CD4-positive, alpha-beta T cell (primary cell): ENCODE results near the gene KCNMA1. TPM values are rescaled to one million over a fixed set of nuclear protein-coding genes. Genes with fewer than 3 reads are reported as not detected.

Source experiments
- ATAC-seq: fragments of 200-7000 bp; cut with Tn5 transposase; one replicate; pipeline ENCODE4 v1.10.0; 2022; ENCODE audit warnings: mild to moderate bottlenecking; ENCODE audit not compliant: poor library complexity
- CTCF ChIA-PET: fragments of 350-600 bp; sonication (Branson Sonifier 250); formaldehyde crosslinking; loops from one replicate; lab custom pipeline; 2021; ENCODE audit warnings: antibody characterized with exemption, inconsistent platforms; lab: Charles Lee
- POLR2A ChIA-PET: fragments of 350-600 bp; sonication (Branson Sonifier 250); formaldehyde crosslinking; loops from one replicate; lab custom pipeline; 2021; ENCODE audit warnings: antibody characterized with exemption, inconsistent platforms; lab: Charles Lee
- DNase-seq, 14 experiments: peaks; one replicate each; pipeline ENCODE4 v3.0.0-alpha.2; 2013 to 2020; ENCODE audit warnings: mixed read lengths in 2 of 14
- H3K27ac ChIP-seq, 2 donors: one replicate each; pipeline versions ENCODE4 v1.5.1 to v1.7.0; 2013; ENCODE audit warnings: low read length in 2 of 2, low read depth in 1 of 2, mild to moderate bottlenecking in 1 of 2
- H3K27me3 ChIP-seq, 2 experiments: 1 replicate in 1 of 2; 2 replicates in 1 of 2; pipeline versions ENCODE4 v1.6.1 to v1.7.0; 2013; ENCODE audit warnings: low read length in 2 of 2, control low read depth in 1 of 2, mild to moderate bottlenecking in 1 of 2, moderate library complexity in 1 of 2; ENCODE audit not compliant: insufficient read depth in 2 of 2, control insufficient read depth in 1 of 2
- H3K36me3 ChIP-seq: one replicate; pipeline ENCODE4 v1.6.1; 2013; ENCODE audit warnings: low read length, control low read depth; ENCODE audit not compliant: insufficient read depth
- H3K4me1 ChIP-seq: one replicate; pipeline ENCODE4 v1.6.1; 2013; ENCODE audit warnings: low read length, control low read depth; ENCODE audit not compliant: insufficient read depth
- H3K4me3 ChIP-seq: one replicate; pipeline ENCODE4 v1.5.1; 2013; ENCODE audit warnings: mild to moderate bottlenecking, low read length, moderate library complexity
- H3K9me3 ChIP-seq, 2 experiments: 1 replicate in 1 of 2; 2 replicates in 1 of 2; pipeline versions ENCODE4 v1.6.1 to v1.7.0; 2013; ENCODE audit warnings: low read length in 2 of 2, mild to moderate bottlenecking in 2 of 2, control low read depth in 1 of 2, moderate library complexity in 1 of 2; ENCODE audit not compliant: control insufficient read depth in 1 of 2, insufficient read depth in 1 of 2
- H3K27ac Mint-ChIP-seq: one replicate; pipeline ENCODE4 v1.8.0; 2020; ENCODE audit warnings: mixed read lengths
- H3K27me3 Mint-ChIP-seq: one replicate; pipeline ENCODE4 v1.8.0; 2021; ENCODE audit warnings: mixed read lengths
- H3K36me3 Mint-ChIP-seq: one replicate; pipeline ENCODE4 v1.8.0; 2021; ENCODE audit warnings: low read depth, mixed read lengths
- H3K4me1 Mint-ChIP-seq: one replicate; pipeline ENCODE4 v1.8.0; 2021; ENCODE audit warnings: low read depth, mixed read lengths
- H3K4me3 Mint-ChIP-seq: one replicate; pipeline ENCODE4 v1.8.0; 2020; ENCODE audit warnings: mild to moderate bottlenecking, mixed read lengths
- H3K9me3 Mint-ChIP-seq: one replicate; pipeline ENCODE4 v1.8.0; 2020; ENCODE audit warnings: mixed read lengths
- intact Hi-C, 2 experiments: fragments of 100-400 bp; cut with DNase I in 1 of 2; cut with micrococcal nuclease in 1 of 2; formaldehyde crosslinking; loops; one replicate each; pipeline versions ENCODE4 v1.15.1 to v1.9.0; 2023 to 2025; cut with DNase I, micrococcal nuclease
- total RNA-seq, 174 experiments: library from RNA in 2 of 174; stranded (reverse) in 2 of 174; gene quantifications; one replicate each; pipeline ENCODE4 v1.2.3 and lab custom pipeline; 2021 to 2026
- TF ChIP-seq, protein P1 (sequence below): fragments of 200-600 bp; IDR thresholded peaks from one replicate; pipeline ENCODE4 v1.8.0; 2022; ENCODE audit warnings: antibody characterized with exemption, mild to moderate bottlenecking

Gene KCNMA1
- total RNA-seq, 2 experiments from 2014 or later, result not detected

DNA sequence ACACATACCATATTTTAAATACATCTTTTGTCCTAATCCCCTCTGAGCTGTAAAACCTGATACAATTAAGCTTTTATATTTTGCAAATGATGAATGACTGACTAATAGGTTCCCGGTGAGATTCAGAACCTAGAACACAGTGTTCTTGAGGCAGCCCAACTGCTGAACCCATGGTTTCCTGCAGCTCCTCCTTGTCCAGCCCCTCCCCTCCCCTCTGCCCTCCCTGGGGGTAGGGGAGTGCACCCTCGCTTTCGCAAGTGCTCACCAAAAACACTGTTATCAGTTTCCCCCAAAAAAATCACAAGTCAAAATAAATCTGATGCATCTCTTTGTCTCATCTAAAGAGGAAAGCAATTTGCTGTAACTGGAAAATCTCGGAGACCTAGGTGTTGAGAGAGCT, 602.8 kb downstream of the KCNMA1 start:
- ChIA-PET CTCF (no interaction called here), POLR2A (no interaction called here)
- TF ChIP-seq, protein P1, sequence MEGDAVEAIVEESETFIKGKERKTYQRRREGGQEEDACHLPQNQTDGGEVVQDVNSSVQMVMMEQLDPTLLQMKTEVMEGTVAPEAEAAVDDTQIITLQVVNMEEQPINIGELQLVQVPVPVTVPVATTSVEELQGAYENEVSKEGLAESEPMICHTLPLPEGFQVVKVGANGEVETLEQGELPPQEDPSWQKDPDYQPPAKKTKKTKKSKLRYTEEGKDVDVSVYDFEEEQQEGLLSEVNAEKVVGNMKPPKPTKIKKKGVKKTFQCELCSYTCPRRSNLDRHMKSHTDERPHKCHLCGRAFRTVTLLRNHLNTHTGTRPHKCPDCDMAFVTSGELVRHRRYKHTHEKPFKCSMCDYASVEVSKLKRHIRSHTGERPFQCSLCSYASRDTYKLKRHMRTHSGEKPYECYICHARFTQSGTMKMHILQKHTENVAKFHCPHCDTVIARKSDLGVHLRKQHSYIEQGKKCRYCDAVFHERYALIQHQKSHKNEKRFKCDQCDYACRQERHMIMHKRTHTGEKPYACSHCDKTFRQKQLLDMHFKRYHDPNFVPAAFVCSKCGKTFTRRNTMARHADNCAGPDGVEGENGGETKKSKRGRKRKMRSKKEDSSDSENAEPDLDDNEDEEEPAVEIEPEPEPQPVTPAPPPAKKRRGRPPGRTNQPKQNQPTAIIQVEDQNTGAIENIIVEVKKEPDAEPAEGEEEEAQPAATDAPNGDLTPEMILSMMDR, result no peak
- H3K4me1 Mint-ChIP-seq, result peaks cover 11% of the 10 kb centered on the region
- no peak overlapping the region for H3K27ac Mint-ChIP-seq
- DNase-seq, result no peak
- H3K36me3 Mint-ChIP-seq, result no peaks in the 10 kb centered on the region
- Histone ChIP-seq H3K4me1 (no peaks in the 10 kb centered on the region), H3K4me3 (no peak overlapping the region), H3K27ac (no peak overlapping the region), H3K36me3 (no peaks in the 10 kb centered on the region), H3K9me3 (no peaks in the 10 kb centered on the region), H3K27me3 (no peaks in the 10 kb centered on the region)
- ATAC-seq, result no peak
- H3K9me3 Mint-ChIP-seq, result no peaks in the 10 kb centered on the region
- peaks cover 6% of the 10 kb centered on the region for H3K27me3 Mint-ChIP-seq
- intact Hi-C loops, result no loop called here
- H3K4me3 Mint-ChIP-seq, result no peak overlapping the region

DNA sequence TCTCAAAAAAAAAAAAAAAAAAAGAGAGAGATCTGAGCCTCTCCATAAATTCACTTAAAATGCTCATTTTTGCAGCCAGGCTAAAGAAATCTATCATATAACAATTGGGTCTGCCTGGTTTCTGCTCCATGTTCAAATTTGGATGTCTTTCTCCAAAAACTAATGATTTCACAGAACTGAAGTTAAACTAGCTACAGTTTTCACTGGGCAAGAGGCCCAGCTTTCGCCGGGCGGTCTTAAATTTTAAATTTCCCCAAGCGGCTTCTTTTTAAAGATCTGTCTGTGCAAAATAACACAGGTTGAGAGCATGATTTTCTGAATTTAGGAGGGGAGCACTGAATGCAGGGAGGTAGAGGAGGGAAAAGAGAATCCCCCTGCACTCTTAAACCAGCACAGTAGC, 603.4 kb downstream of the KCNMA1 start:
- TF ChIP-seq, protein P1, result no peak
- Mint-ChIP-seq H3K27me3 (peaks cover 6% of the 10 kb centered on the region), H3K27ac (no peak overlapping the region), H3K4me1 (peaks cover 8% of the 10 kb centered on the region), H3K4me3 (no peak overlapping the region), H3K9me3 (no peaks in the 10 kb centered on the region), H3K36me3 (no peaks in the 10 kb centered on the region)
- no peak for DNase-seq
- ChIA-PET POLR2A (no interaction called here), CTCF (no interaction called here)
- no peaks in the 10 kb centered on the region for H3K9me3 ChIP-seq
- H3K4me3 ChIP-seq, result no peak overlapping the region
- no peaks in the 10 kb centered on the region for H3K36me3 ChIP-seq
- no peaks in the 10 kb centered on the region for H3K4me1 ChIP-seq
- no peak for ATAC-seq
- intact Hi-C loops, result no loop called here
- no peaks in the 10 kb centered on the region for H3K27me3 ChIP-seq
- no peak overlapping the region for H3K27ac ChIP-seq

- no peak for ATAC-seq
- intact Hi-C loops, result no loop called here
- Histone ChIP-seq H3K27me3 (no peaks in the 10 kb centered on the region), H3K4me3 (no peak overlapping the region), H3K27ac (no peak overlapping the region), H3K9me3 (no peaks in the 10 kb centered on the region), H3K36me3 (no peaks in the 10 kb centered on the region), H3K4me1 (no peaks in the 10 kb centered on the region)
- TF ChIP-seq, protein P1, result no peak
- Mint-ChIP-seq H3K36me3 (no peaks in the 10 kb centered on the region), H3K27ac (no peak overlapping the region), H3K27me3 (peaks cover 11% of the 10 kb centered on the region), H3K4me3 (no peak overlapping the region), H3K9me3 (no peaks in the 10 kb centered on the region), H3K4me1 (no peaks in the 10 kb centered on the region)
- POLR2A ChIA-PET, result no interaction called here
- CTCF ChIA-PET, result no interaction called here
- no peak for DNase-seq
Measured at GRCh38 chr10:77032188-77032570, 605.4 kb downstream of the KCNMA1 start.
